Mucosa of stomach (tissue), 1 donor: ENCODE measurements around the gene SRC.

Source experiments
- H3K27me3 ChIP-seq: one replicate; pipeline ENCODE4 v1.7.0; 2013; ENCODE audit warnings: mild to moderate bottlenecking, low read length; ENCODE audit not compliant: control insufficient read depth, insufficient read depth
- H3K36me3 ChIP-seq: one replicate; pipeline ENCODE4 v1.7.0; 2013; ENCODE audit warnings: low read length; ENCODE audit not compliant: control insufficient read depth, insufficient read depth
- H3K4me1 ChIP-seq: one replicate; pipeline ENCODE4 v1.7.0; 2013; ENCODE audit warnings: mild to moderate bottlenecking, low read length; ENCODE audit not compliant: control insufficient read depth, insufficient read depth
- H3K4me3 ChIP-seq: one replicate; pipeline ENCODE4 v1.7.0; 2013; ENCODE audit warnings: low read length
- H3K9ac ChIP-seq: one replicate; pipeline ENCODE4 v1.7.0; 2013; ENCODE audit warnings: mild to moderate bottlenecking, low read length, moderate library complexity
- H3K9me3 ChIP-seq: one replicate; pipeline ENCODE4 v1.7.0; 2013; ENCODE audit warnings: mild to moderate bottlenecking, low read length, moderate library complexity; ENCODE audit not compliant: control insufficient read depth
- donor health status: Pancreatic carcinoma.

The SRC gene

DNA sequence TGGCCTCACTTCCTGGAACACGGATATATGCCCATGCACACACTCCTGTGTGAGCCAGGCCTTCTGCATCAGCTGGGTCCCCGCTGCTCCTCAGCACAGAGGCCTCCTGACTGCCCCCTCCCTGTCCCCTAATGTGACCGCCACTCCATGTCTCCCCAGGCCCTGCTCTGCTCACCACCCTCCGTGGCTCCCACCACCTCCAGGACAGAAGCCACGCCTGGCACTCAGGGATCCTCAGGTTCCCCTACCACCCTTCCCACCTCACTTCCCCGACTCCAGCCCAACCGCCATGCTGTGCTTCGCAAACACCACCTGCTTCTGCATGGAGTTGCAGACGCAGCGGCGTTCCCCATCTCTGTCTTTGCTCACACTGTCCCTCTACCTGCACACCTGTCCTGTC is 4.3 kb upstream of the SRC start:
- Histone ChIP-seq H3K4me3 (no peak overlapping the region), H3K9ac (no peak overlapping the region), H3K27me3 (no peaks in the 10 kb centered on the region), H3K4me1 (peaks cover 32% of the 10 kb centered on the region), H3K9me3 (no peaks in the 10 kb centered on the region), H3K36me3 (no peaks in the 10 kb centered on the region)

DNA sequence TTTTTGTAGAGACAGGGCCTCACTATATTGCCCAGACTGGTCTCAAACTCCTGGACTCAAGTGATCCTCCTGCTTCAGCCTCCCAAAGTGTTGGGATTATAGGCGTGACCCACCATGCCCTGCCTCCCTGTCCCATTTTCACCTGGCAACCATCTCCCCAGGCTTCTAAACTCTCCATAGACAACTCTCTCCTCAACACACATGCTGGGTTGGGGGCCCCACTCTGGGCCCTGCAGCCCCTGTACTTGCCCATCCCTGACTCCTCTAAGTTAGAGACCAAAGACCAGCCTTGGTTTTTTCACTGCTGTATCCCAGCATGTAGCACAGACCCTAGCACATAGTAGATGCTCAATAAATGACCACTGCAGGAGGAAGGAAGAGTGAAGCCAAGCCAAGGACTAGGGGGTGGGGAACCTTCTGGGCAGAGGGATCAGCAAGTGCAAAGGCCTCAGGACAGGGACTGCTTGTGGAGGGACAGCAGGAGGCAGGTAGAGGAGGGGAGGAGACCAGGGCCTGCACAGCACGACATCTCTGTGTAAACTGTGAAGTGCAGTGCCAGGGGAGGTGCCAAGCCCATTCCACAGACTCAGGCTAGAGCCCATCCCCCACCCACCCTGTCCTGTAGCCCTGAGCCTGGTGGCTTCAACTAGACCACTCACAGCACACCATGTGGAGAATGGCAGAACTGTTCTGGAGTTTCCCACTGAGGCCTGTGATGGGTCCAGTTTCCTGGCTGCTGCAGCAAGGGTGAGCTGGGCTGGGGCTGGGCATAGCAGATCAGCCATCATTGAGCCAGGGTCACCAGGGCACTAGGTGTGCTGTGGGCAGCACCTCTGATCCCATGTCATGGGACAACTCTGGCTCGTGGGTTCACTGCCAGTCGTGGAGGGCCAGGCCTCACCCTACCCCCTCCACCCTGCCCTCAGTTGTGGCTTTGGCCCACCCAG is 3.4 kb upstream of the SRC start:
- Histone ChIP-seq H3K9me3 (no peaks in the 10 kb centered on the region), H3K4me3 (no peak overlapping the region), H3K36me3 (peaks cover 7% of the 10 kb centered on the region), H3K27me3 (no peaks in the 10 kb centered on the region), H3K9ac (no peak overlapping the region), H3K4me1 (peaks cover 40% of the 10 kb centered on the region)

DNA sequence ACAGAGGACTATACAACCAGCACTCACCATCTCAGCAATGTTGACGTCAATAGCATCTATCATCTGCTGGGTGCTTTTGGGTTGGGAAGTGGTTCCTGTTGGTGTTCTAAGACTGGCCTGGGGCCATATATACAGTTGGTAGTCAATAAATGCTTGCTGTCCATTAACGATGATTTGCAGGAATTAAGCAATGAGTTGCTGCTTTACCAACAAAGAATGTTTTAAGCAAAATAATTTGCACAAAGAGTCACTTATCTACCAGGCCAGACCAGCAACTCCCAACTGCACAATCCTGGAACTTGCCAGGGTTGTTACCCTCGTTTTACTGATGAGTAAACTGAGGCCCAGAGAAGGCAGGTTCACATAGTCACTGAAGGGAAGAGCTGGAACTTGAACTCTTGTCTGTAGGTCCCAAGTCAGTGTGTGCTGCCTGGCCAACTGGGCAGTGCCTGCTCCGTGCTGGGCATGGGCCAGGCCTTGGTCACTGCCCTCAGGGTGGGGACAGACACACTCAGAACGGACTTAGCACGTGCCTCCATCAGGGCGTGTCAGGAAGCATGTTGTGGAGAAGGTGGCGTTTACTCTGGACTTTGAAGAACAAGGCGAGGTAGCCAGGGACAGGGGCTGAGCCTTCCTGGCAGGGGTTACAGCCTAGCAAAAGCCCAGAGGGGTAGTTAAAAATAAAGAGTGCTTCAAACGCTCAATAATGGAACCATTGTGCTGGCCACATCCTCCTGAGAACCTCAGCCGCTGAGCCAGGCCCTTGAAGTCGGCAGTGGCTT is 2.5 kb upstream of the SRC start:
- H3K9me3 ChIP-seq = no peaks in the 10 kb centered on the region
- H3K27me3 ChIP-seq = no peaks in the 10 kb centered on the region
- H3K4me3 ChIP-seq = no peak overlapping the region
- H3K36me3 ChIP-seq = peaks cover 7% of the 10 kb centered on the region
- H3K4me1 ChIP-seq = peaks cover 49% of the 10 kb centered on the region
- peak overlapping the region; percentile 93 for H3K9ac ChIP-seq

DNA sequence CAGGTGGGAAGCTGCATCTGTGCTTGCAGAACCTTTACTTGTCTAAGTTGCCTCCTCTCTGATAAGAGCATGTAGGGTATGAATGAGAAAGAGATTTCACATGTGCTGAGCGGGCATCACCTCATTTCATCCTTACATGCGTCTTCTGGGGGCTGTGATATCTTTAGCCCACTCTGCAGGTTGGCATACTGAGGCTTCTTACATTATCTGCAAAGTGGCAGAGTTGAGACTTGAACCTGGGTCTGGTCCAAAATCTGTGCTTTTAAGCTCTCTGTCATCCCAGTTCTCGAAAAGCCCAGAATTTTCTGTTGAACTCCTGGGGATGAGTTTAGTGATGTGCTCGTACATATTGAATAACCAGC is 2.0 kb upstream of the SRC start:
- no peaks in the 10 kb centered on the region for H3K9me3 ChIP-seq
- no peaks in the 10 kb centered on the region for H3K27me3 ChIP-seq
- H3K9ac ChIP-seq = peak overlapping the region; percentile 93
- peaks cover 55% of the 10 kb centered on the region for H3K4me1 ChIP-seq
- H3K4me3 ChIP-seq = peak overlapping the region; percentile 45
- H3K36me3 ChIP-seq = peaks cover 7% of the 10 kb centered on the region

DNA sequence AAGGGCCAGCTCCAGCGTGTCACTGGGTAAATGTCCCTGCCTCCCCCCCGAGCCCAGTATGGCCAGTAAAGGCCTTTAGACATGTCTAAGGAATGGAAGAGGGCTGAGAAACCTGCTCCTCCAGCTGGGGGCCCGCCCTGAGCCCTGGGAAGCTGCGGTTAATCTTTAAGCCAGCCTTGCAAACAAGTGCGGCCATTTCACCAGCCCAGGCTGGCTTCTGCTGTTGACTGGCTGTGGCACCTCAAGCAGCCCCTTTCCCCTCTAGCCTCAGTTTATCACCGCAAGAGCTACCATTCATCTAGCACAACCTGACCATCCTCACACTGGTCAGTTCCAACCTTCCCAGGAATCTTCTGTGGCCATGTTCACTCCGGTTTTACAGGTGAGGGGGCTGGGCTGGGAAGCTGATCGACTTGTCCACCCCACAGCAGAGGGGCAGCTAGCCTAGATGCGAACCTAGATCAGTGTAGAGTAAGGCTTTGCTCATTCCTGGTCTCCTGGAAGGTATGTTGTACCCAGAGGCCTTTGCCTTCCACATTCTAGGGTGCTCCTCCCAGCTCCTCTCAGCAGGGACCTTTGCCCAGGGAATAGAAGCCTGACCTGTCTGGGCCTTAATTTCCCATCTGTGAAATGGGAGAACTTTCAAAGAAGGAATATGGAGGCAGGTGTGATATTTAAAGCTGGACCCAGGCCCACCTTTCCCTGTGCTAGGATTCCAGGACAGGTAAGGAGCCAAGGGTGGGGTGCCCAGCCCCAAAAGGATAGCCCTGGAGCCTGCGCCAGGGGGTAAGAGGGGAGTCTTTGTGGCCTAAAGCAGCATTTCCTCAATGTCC is 1.2 kb upstream of the SRC start:
- Histone ChIP-seq H3K9ac (peak overlapping the region; percentile 93), H3K36me3 (peaks cover 7% of the 10 kb centered on the region), H3K27me3 (no peaks in the 10 kb centered on the region), H3K4me3 (peak overlapping the region; percentile 45), H3K9me3 (no peaks in the 10 kb centered on the region), H3K4me1 (peaks cover 62% of the 10 kb centered on the region)

DNA sequence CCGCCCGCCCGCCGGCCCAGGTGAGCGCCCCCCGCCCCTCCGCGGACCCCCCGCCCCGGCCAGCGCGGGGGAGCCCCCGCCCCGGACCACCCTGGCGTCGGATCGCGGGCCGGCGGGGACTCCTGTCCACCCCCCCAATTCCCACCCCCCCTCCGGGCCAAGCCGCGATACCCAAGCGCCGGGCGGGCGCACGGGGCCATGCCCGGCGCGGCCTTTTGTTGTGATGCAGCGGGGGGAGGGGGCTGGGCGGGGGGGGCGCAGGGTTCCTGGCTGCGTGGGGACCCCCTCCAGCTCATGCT is 245 bp downstream of the SRC start:
- Histone ChIP-seq H3K9me3 (no peaks in the 10 kb centered on the region), H3K4me1 (peaks cover 69% of the 10 kb centered on the region), H3K27me3 (no peaks in the 10 kb centered on the region), H3K9ac (peak overlapping the region; percentile 93), H3K4me3 (no peak overlapping the region), H3K36me3 (peaks cover 10% of the 10 kb centered on the region)

DNA sequence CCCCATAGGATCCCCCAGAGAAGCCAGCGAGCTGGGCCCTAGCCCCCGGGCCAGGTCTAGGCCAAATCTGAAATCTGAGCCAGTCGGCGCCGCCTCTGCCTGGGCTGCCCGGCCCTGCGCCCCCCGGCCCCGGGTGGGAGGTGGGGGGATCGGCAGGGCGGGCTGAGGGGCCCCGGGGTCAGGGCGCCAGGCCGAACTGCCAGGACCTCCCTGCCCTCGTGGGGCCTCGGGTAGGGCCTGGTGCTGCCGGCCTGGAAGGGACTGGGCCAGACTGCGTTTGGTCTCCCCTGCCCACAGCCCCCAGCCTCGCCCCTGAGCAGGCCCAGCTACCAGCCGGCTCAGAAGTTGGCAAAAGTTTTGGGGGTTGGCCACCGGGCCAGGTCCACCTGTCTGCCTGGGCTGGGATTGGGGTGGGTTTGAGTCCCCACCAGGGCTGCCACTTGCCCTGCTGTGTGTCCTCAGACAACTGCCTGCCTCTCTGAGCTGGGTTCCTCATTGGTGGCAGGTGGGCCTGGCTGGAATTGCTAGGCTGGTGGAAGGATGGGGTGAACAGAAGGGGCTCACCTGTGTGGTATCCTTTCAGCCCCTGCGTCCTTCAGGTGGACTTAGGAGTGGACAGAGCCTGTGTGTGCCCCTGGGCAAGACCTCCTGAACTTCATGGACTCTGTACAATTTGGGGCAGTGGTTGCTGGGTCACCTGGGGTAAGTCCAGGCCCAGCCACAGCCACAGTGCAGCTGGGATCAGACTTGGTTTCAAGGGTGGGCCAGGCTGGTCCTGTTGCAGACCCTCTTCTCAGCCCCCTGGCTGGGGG is 801 bp downstream of the SRC start:
- peaks cover 69% of the 10 kb centered on the region for H3K4me1 ChIP-seq
- H3K27me3 ChIP-seq = no peaks in the 10 kb centered on the region
- H3K9ac ChIP-seq = peak overlapping the region; percentile 71

DNA sequence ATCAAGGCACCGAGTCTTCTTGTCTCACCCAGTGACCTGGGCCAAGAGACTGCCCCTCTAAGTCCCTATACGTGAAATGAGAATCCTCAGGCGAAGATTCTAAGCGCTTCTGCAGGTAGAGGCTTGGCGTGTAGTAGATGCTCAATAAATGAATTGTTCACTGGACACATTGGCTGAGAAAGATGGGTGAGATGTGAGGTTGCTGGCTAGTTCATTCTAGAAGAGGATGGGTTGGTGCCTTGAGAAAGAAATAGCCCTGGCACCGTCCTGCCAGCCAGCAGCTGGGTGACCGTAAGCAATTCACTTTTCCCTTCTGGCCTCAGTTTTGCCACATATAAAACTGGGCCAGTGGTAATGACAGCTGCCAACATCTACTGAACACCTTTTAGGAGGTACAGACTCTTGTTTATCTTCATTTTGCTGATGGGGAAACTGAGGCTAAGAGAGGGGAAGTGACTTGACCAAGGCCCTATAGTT is 1.4 kb downstream of the SRC start:
- H3K4me1 ChIP-seq = peaks cover 67% of the 10 kb centered on the region
- no peaks in the 10 kb centered on the region for H3K9me3 ChIP-seq
- peak overlapping the region; percentile 71 for H3K9ac ChIP-seq
- H3K36me3 ChIP-seq = peaks cover 10% of the 10 kb centered on the region
- peak overlapping the region; percentile 18 for H3K4me3 ChIP-seq
- H3K27me3 ChIP-seq = no peaks in the 10 kb centered on the region

More for the DNA sequence above, 801 bp downstream of the SRC start:
- Histone ChIP-seq H3K4me3 (peak overlapping the region; percentile 18), H3K9me3 (no peaks in the 10 kb centered on the region), H3K36me3 (peaks cover 10% of the 10 kb centered on the region)

DNA sequence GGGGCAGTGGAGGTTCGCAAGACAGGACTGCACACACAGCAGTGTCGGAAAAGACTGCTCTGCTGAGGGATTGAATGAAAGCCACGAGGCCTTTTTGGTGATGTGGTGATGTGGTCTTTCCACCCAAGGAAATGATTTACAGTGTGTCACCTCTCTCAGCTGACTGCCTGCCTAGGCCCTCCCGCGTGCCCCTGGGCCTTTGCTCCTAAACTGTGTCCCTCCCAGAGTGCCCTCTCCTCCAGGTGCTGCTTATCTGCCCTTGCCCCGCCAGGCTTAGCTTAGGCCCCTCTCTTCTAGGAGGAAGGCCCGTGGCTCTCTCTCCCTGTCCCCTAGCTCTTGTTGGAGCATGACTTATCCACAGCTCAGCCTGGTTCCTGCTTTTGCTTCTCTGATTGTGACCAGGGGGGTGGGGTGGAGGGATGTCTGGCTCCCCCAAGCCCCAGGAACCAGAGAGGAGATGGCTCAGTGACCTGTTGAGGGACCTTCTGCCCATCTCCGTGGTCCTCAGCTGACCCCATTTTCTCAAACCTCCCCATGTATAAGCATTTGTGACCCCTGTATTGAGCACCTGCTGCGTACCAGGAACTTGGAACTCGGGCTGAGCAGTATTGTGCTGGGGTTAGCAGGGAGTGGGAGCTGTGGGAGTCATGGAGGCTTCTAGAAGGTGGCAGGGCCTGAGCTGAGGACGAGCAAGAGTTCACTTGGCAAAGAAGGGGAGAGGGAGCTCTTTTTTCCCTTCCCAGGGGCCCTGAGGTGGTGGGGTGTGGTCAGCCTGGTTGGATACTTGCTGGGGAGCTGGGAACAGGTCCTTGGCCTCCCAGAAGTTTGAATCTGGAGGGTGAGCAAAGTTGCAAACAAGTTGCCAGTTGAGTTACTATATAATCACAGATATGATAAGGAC is 2.2 kb downstream of the SRC start:
- Histone ChIP-seq H3K4me1 (peaks cover 68% of the 10 kb centered on the region), H3K36me3 (peaks cover 11% of the 10 kb centered on the region), H3K9me3 (no peaks in the 10 kb centered on the region), H3K9ac (peak overlapping the region; percentile 10), H3K4me3 (no peak overlapping the region), H3K27me3 (no peaks in the 10 kb centered on the region)

DNA sequence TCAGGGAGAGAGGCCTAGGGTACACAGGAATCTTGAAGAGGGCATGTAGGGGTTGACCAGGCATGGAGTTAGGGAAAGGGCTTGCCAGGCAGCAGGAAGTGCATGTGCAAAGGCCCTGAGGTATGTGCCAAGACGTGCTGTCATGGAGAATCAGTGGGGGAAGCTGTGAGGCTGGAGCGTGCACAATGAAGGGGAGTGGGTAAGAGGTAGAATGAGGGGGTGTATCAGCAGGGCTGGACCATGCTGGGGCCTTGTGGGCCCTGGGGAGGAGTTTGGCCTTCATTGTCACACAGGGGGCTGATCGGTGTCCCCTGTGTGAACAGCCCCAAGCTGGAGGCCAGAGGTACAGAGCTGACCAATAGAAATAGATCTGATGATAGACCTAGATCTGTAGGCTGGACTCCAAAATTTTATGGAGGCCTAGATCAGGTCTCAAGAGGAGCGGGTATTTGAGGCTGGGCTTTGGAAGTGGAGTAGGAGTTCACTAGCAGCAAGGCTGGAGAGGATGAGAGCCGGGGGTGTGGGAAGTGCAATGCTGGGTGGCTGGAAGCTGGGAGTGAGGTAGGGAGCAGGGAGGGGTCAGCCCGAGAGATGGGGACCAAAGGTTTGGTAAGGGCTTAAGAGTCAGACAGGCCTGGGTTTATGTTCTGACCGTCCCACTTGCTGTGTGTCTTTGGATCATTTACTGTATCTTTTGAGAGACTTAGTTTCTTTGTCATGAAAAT is 3.0 kb downstream of the SRC start:
- Histone ChIP-seq H3K36me3 (peaks cover 18% of the 10 kb centered on the region), H3K9ac (peak overlapping the region; percentile 19), H3K4me3 (no peak overlapping the region), H3K27me3 (no peaks in the 10 kb centered on the region), H3K9me3 (no peaks in the 10 kb centered on the region), H3K4me1 (peaks cover 65% of the 10 kb centered on the region)
